Measurements from ENCODE around the gene RASAL2.

The RASAL2 gene

GRCh38 chr1:178337091-178337706, 243.3 kb downstream of the RASAL2 start:
- H3K4me3 ChIP-seq (replicated peaks; ENCODE audit: low read depth, low read length): no peak overlapping the region
- DNase-seq (ENCODE audit: extremely low read depth, insufficient read length): no peak
- no peak for TF ChIP-seq CTCF (IDR thresholded peaks at IDR 0.05; ENCODE audit: insufficient read depth, low read length, poor library complexity, severe bottlenecking)

GRCh38 chr1:178339834-178340233, 245.9 kb downstream of the RASAL2 start:
- no peak for TF ChIP-seq CTCF (IDR thresholded peaks at IDR 0.05; ENCODE audit: insufficient read depth, low read length, poor library complexity, severe bottlenecking)
- Histone ChIP-seq H3K36me3 (ENCODE audit: control insufficient read depth, insufficient read depth, low read length) (no peaks in the 10 kb centered on the region), H3K27me3 (replicated peaks; ENCODE audit: control insufficient read depth, insufficient read depth, low read length) (no peaks in the 10 kb centered on the region)

More at GRCh38 chr1:178337091-178337706, 243.3 kb downstream of the RASAL2 start:
- no peaks in the 10 kb centered on the region for H3K36me3 ChIP-seq (ENCODE audit: control insufficient read depth, insufficient read depth, low read length)
- no peaks in the 10 kb centered on the region for H3K27me3 ChIP-seq (replicated peaks; ENCODE audit: control insufficient read depth, insufficient read depth, low read length)

GRCh38 chr1:178341261-178341956, 247.5 kb downstream of the RASAL2 start:
- Histone ChIP-seq H3K27me3 (replicated peaks; ENCODE audit: control insufficient read depth, insufficient read depth, low read length) (no peaks in the 10 kb centered on the region), H3K36me3 (ENCODE audit: control insufficient read depth, insufficient read depth, low read length) (no peaks in the 10 kb centered on the region), H3K4me3 (replicated peaks; ENCODE audit: low read depth, low read length) (no peak overlapping the region)
- no peak for TF ChIP-seq CTCF (IDR thresholded peaks at IDR 0.05; ENCODE audit: insufficient read depth, low read length, poor library complexity, severe bottlenecking)
- DNase-seq (ENCODE audit: extremely low read depth, insufficient read length): no peak

More at GRCh38 chr1:178339834-178340233, 245.9 kb downstream of the RASAL2 start:
- H3K4me3 ChIP-seq (replicated peaks; ENCODE audit: low read depth, low read length): no peak overlapping the region
- DNase-seq (ENCODE audit: extremely low read depth, insufficient read length): no peak

GRCh38 chr1:178342745-178343144, 248.8 kb downstream of the RASAL2 start:
- no peak overlapping the region for H3K4me3 ChIP-seq (replicated peaks; ENCODE audit: low read depth, low read length)
- no peak for DNase-seq (ENCODE audit: extremely low read depth, insufficient read length)
- H3K36me3 ChIP-seq (ENCODE audit: control insufficient read depth, insufficient read depth, low read length): no peaks in the 10 kb centered on the region
- TF ChIP-seq CTCF (IDR thresholded peaks at IDR 0.05; ENCODE audit: insufficient read depth, low read length, poor library complexity, severe bottlenecking): no peak
- H3K27me3 ChIP-seq (replicated peaks; ENCODE audit: control insufficient read depth, insufficient read depth, low read length): no peaks in the 10 kb centered on the region

GRCh38 chr1:178344513-178345091, 250.7 kb downstream of the RASAL2 start:
- Histone ChIP-seq H3K4me3 (replicated peaks; ENCODE audit: low read depth, low read length) (no peak overlapping the region), H3K36me3 (ENCODE audit: control insufficient read depth, insufficient read depth, low read length) (no peaks in the 10 kb centered on the region), H3K27me3 (replicated peaks; ENCODE audit: control insufficient read depth, insufficient read depth, low read length) (no peaks in the 10 kb centered on the region)
- no peak for DNase-seq (ENCODE audit: extremely low read depth, insufficient read length)
- peak; percentile 45 for TF ChIP-seq CTCF (IDR thresholded peaks at IDR 0.05; ENCODE audit: insufficient read depth, low read length, poor library complexity, severe bottlenecking)
